ENCODE measurements around the gene IQCK.
A peak's percentile ranks its signal among the peaks of the same experiment; 100 is the strongest.
"Not testable (repeated sequence)": the region's sequence is repeated elsewhere in the genome, so short reads cannot be mapped to it uniquely, and the experiment has no call there.

Gene IQCK, protein sequence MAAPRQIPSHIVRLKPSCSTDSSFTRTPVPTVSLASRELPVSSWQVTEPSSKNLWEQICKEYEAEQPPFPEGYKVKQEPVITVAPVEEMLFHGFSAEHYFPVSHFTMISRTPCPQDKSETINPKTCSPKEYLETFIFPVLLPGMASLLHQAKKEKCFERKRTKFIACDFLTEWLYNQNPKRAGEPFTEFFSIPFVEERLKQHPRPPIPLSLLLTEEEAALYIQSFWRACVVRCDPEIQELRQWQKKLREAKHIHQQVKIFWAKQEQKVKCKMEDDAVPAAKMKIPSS

DNA sequence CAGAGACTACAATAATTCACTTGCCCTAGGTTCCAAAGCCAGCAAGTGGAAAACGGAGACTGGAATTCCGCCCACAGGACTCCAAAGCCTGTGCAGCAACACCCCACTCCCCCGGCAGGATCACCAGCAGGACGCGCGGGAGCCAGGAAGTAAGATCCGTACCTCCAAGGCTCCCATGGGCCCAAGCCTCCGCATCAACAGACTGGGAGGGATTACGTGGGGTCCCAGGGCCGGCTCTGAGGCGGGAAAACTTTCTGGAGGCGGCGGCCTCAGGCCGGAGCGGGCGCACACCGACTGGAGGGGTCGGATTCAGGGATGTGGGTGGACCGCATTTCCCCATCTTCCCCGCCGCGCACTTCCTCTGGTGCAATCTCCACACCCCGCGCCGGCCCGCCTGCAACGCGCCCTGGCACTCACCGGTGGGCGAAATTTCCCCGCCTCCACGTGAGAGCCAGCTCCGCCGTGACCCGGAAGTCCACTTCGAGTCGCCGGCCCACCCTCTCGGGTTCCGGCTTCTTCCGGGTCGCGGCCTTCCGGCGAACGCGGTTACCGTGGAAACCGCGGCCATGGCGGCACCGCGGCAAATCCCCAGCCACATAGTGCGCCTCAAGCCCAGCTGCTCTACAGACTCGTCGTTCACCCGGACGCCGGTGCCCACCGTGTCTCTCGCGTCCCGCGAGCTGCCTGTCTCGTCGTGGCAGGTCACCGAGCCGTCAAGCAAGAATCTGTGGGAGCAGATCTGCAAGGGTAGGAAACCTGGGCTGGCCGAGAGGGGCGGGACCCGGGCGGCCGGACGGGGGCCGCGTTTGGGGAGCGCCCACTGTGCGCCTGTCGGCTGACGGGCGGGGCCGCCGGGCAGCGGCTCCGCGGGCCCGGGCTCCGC is at the start of gene IQCK, which contains the start of gene KNOP1:
Gene IQCK (plus strand): TSS at position 531 of the 883 bp plus-strand sequence. CDS start 36 bp downstream, at position 567.
Gene KNOP1 (minus strand): TSS at position 487 of the 883 bp plus-strand sequence. CDS start 3,192 bp downstream, outside the sequence.
- peak; percentile 65 to 77 for DNase-seq (ENCODE audit: low read depth in 2 of 2)

DNA sequence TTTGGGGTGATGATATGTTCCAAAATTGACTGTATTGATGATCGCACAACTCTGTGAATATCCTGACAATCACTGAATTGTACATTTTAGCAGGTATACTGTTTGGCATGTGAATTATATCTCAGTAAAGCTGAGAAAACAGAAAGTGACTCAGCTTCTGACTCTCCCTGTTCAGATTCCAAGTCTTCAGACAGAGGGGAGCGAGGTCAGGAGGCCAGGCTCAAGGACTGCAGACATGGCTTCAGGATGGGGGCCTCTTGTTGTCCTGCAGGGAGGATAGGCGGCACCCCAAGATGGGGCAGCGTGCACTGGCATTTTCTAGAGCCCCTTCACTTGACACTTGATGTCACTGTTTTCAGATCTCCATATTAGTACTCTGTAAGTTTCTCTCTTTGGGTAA is 45.7 kb upstream of the IQCK start:
- DNase-seq (ENCODE audit: low read depth in 2 of 2), result no peak

DNA sequence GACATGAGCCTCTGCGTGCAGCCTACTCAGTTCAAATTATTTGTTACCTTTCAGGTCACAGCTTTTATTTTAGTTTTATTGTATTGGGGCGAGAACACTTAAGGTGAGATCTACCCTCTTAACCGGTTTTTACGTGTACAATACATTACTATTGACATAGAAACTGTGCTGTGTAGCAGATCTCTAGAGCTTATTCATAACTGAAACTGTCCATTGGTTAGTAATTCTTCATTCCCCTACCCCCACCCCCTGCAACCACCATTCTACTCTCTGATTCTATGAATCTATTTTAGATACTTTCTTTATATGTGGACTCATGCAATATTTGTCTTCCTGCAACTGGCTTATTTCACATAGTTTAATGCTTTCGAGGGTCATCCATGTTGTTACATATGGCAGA is 43.6 kb upstream of the IQCK start:
- DNase-seq (ENCODE audit: low read depth in 2 of 2), result no peak

DNA sequence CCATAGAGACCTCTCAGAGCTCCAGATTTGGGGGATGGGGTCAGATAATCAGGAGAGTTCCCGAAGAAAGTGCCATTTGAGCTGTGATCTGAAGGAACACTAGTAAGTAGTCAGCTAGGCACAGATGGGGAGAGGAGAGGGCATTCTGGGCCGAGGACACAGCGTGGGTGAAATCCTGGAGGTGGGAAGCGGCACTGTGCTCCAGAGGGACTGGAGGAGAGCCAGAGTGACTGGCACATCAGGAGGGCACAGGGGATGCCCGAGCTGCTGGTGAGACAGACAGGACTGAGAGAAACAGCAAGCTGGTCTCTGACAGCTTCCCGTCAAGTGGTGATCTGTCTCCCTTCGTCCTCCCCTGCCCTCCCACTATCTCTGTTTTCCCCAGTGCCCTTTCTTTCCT is 40.7 kb upstream of the IQCK start:
- DNase-seq (ENCODE audit: low read depth in 2 of 2), result no peak

DNA sequence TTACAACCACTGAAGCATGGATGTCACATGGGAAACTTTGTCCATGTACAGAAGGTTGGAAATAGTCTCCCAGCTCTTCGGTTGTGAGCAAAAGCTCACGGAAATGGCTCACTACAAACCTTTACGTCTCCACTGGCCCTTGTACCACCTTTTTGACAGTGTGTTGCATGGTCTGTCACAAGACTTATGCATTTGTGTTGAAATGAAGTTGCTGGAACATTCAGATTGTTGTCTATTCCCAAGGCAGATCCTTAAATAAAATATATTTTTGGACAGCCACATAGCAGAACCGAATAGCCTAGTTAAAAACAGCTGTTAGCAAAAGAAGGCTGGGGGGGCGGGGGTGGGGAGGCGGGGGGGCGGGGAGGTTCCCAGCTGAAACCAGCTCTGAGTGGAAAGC is 39.3 kb upstream of the IQCK start:
- DNase-seq (ENCODE audit: low read depth in 2 of 2), result no peak

DNA sequence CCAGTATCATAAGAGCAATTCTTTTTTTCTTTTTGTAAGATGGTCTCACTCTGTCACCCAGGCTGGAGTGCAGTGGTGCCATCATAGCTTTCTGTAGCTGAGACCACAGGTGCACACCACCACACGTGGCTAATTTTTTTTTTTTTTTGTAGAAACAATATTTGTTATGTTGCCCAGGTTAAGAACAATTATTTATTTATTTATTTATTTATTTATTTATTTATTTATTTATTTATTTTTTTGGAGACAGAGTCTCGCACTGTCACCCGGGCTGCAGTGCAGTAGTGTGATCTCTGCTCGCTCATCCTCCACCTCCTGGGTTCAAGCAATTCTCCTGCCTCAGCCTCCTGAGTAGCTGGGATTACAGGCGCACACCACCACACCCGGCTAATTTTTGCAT is 38.8 kb upstream of the IQCK start:
- not testable (repeated sequence) for DNase-seq (ENCODE audit: low read depth in 2 of 2)

DNA sequence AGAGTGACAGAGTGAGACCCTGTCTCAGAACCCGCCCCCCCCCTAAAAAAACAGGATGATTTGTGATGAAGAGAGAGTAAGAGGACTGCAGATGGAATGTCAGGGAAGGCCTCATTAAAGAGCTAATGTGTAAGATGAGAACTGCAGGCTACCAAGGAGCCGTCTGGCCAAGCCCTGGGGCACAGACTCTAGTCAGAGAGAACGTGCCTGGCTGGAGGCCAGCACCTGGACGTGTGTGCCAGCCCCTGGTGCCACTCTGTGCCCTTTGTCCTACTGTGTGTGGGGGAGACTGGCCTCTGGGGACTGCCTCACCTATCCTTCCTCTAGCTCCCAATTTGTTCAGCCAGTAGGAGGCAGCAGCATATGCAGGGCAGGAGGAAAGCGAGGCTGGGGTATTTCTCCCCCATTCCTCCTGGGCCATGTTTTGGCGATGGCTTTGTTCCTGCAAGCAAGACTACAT is 37.2 kb upstream of the IQCK start:
- no peak for DNase-seq (ENCODE audit: low read depth in 2 of 2)

DNA sequence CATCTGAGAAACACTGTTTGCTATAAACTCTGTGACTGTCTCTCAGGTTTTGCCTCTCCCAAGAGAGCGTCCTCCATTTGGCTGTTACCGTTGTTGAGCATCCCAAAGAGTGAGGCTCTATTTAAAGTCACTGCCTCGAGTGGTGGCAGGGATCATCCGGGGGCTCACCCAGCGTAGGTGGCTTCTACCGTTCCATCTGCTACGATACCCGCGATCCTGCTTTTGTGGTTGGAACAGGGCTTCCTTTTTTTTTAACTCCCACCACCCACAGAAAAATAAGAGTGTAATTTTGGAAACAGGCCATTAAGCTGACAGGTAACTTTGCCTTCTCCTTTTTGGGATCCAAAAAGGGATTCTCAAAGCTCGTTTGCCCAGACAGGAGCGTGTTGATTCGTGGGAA is 36.4 kb upstream of the IQCK start:
- DNase-seq (ENCODE audit: low read depth in 2 of 2), result no peak

DNA sequence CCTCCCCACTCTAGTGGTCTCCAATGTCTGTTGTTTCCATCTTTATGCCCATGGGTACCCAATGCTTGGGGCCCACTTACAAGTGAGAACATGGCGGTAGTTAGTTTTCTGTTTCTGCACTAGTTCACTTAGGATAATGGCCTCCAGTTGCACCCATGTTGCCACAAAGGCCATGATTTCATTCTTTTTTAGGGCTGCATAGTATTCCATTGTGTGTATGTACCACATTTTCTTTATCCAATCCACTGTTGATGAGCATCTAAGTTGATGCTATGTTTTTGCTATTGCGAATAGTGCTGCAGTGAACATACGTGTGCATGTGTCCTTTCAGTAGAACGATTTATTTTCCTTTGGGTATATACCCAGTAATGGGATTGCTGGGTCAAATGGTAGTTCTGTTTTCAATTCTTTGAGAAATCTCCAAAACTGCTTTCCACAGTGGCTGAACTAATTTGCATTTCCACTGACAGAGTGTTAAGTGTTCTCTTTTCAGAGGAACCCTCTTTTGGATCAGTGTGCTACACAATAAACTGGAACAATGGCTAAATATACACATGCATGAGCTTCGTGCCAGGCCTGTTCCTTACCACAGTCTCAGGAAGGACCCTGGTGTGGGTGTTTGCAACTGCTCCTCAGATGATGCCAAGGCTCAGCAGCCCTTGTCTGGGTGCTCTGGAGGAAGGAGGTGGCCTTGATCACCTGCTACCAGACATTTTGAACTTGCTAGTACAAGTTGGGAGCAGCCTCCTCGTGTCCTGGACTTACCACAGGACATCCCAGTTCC is 34.4 kb upstream of the IQCK start:
- DNase-seq (ENCODE audit: low read depth in 2 of 2), result no peak

DNA sequence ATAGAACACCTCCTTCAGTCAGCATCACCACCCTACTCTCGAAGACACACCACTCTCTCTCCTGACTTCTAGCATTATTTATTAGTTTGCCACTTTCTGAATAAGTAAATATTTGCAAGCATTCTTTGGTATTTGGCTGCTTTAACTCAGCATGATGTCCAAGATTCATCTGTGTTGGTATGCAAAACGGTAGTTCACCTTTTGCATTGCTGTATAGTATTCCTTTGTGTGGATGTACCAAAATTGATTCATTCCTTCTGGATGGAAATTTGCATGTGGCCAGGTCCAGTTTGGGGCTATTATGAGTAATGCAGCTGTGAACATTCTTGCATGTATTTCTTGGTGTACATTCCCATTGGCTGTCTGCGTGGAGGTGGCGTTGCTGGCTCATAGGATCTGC is 32.9 kb upstream of the IQCK start:
- no peak for DNase-seq (ENCODE audit: low read depth in 2 of 2)

DNA sequence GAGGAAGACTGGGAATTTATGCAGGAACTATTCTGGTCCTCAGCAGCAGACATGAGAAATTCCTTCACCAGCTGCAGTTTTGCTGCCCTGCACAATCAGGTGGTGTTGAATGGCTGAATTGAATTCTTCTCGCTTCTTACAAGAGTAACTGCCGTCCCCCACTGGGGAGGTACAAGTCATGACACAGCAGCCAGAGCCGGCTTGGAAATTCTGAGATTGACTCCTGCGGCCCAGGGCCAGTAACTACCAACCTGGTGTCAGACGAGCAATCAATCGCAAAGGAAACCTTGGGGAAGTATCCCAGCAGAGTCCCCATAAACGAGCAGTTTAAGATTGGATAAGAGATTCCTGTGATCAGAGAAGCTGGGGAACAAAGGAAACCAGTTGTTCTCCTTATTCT is 30.8 kb upstream of the IQCK start:
- DNase-seq (ENCODE audit: low read depth in 2 of 2), result no peak

DNA sequence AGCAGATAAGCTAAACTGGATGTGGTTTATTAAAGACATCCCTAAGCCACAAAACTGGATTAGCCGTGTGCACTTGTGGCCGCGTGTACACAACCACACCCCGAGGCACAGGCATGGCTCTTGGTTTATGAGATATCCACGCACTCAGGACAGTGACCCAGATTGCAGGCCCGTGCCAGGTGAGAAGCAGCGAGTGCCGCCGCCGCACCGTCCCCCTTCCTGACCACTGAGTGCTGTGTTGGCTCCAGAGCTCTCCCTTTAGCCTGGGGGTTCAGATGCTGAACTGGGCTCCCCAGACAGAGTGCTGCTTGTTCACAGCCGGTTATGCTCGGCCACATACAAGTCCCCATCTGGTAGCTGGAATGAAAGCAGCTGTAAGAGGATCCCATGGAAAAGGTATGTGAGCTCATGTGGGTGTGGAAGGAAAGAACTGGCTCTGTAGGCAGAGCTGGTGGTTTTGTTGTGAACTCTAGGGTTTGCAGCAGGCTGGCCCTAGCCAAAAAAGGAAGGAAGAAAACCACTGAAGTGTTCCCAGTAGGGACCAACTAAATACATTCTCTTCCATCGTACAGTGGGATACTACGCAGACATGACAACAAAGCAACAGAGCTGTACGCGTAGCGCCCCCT is 29.6 kb upstream of the IQCK start:
- DNase-seq (ENCODE audit: low read depth in 2 of 2), result no peak

DNA sequence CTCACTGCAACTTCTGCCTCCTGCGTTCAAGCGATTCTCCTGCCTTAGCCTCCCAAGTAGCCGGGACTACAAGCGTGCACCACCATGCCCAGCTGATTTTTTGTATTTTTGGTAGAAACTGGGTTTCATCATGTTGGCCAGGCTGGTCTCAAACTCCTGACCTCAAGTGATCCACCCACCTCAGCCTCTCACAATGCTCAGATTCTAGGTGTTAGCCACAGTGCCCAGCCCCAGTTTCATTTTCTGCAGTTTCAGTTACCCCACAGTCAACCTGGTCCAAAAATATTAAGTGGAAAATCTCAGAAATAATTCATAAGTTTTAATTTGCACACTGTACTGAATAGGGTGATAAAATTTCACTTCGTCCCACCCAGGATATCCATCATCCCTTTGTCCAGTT is 28.7 kb upstream of the IQCK start:
- DNase-seq (ENCODE audit: low read depth in 2 of 2), result no peak

DNA sequence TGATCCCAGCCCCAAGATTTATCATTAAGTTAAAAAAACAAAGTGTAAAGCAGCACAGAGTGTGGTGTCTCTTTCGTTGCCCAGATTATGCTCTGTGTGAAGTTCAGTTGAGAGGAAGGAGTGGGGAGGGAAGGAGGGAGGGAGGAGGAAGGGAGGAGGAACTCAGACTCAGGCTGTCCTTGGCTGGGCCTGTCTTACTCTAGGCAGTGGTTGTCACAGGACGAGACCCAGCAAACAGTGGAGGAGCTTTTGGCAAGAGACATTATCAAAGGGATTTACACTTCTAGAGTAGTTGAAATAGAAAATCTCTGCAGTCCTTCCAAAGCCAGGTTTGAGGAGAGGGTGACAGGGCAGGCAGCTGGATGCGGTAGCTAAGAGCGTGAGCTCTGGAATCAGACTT is 27.9 kb upstream of the IQCK start:
- DNase-seq (ENCODE audit: low read depth in 2 of 2), result no peak

DNA sequence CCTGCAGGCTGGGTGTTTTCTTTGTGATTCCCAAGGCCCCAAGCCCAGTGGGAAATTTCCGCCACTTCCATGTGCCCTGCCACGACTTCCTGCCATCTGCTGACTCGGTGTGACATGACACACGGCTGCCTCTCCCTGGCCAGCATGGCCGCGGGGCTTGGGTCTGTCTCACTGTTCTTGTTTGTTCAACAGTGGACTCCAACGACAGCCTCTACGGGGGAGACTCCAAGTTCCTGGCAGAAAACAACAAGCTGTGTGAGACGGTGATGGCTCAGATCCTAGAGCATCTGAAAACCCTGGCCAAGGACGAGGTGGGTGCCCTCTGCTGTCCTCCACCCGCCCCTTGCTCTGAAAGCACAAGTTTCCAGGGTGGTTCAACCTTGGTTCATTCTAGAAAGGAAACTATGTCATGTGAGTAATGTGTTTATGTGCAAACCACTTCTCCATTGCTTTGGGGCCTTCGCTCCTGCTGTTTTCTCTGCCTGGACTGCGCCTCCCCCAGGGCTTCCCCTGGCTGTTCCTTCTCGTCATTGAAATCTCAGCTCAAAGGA is 26.8 kb upstream of the IQCK start:
- DNase-seq (ENCODE audit: low read depth in 2 of 2), result no peak

DNA sequence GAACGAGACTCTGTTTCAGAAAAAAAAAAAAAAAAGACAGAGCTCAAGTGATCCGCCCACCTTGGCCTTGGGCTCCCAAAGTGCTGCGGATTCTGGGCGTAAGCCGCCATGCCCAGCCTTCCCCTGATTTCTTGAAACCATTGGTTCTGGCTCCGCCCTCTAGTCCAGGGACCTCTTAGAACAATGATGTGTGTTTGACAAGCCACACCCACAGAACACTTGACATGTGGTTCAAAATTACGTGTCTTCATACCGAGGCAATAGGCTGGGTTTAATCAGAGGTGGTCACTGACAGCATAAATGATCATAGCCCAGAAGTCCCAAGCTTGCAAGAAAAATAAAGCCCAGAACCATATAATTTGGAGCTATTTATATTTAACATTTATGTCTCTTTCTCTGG is 23.1 kb upstream of the IQCK start:
- no peak for DNase-seq (ENCODE audit: low read depth in 2 of 2)

DNA sequence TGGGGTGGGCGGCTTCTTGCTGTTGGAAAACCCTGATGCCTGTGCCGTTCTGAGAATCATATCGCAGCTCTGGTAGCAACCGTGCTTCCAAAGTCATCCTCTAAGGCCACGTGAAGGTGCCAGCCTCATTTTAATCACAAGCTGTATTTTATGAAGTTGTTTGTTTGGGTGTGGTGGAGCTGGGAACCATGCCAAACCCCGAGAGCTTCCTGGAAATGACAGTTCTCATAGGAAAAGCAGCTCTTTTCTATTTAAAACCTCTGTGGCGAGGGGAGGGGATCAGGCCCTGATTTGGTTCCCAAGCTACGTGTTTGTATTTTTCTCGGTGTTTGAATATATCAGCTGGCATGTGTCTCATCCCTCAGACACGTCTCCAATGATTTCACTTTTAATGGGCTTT is 21.7 kb upstream of the IQCK start:
- DNase-seq (ENCODE audit: low read depth in 2 of 2), result peak in 1 of 2 donors; percentile 22

DNA sequence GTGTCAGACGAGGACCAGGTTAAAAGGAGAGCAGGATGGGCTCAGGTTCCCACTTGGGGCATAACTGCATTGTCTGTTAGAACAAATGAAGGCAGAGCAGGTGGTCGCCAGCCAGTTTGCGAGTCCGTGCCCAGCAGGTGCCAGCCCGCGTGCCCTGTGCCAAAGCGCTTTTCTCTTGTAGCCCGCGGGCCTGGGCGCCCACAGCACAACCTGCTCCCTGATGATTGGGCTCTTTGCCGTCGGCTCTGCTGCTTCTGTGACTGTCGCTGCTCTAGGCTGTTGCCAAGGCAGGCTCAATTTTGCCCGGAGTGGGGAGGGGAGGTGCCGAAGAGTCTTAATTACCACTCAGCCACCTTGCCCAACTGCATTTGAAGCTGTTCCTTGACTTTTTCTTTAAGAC is 21.1 kb upstream of the IQCK start:
- no peak for DNase-seq (ENCODE audit: low read depth in 2 of 2)

DNA sequence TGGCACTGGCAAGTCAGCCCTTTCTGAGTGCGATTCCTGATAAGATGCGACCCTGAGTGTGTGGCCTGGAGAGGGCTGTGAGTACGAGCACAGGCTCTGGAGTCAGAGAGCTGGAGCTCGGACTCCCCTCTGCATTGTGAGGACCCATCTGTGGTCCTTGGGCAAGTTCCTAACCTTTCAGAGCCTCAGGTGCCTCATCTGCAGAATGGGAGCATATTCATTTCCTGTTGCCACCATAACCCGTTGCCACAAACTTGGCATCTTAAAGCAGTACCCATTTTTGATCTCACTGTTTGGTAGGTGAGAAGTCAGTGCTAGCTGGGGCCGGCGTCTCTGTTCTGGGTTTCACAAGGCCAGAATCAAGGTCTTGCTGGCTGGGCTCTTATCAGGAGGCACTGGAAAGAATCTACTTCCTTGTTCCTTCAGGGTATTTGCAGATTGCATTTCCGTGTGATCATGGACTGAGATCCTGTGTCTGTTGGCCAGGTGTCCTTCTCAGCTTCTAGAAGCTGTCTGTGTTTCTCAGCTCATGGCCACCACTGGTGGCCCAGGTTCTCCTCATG is 20.2 kb upstream of the IQCK start:
- DNase-seq (ENCODE audit: low read depth in 2 of 2), result no peak

DNA sequence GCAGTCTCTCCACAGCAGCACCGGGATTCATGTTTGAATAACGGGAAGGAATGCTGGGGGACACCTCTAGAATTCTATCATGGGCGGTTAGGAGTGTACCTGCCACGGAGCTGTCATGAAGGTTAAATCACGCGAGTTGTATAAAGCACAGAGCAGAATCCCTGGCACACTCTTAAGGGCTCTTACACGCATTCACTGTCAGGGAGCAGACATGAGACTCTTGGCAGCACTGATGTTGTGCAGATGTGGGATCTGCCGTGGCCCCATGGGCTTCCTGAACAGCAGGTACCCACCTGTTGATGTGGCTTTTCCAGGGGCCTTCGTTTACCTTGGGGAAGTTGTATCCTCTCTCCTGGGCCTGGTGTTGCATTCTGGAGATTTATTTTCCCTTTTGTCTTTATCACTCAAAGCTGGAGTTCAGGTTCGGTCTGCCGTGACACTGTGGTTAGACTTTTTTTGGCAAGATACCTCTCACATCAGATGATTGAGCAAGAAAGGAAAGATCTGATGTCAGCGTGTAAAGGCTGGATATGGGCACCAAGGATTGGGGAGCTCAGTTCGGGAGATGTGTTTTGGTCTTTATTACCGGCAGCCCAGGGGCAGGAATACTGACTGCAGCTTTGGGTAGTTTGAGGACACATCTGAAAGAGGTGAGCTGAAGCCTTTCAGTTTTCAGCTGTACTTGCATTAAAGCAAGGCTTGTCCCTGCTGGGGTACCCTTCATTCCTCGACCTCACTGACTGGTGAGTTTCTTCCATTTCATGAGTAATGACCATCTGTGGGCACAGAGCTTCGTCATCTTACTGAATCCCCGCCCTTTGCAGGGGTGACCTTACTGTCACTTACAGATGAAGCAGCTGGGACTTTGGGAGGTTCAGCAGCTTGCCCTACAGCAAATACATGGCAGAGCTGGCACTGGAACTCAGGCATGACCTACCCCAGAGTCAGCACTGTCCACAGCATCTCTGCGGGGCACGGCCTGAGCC is 19.3 kb upstream of the IQCK start:
- DNase-seq (ENCODE audit: low read depth in 2 of 2), result no peak

Data from stimulated activated CD4-positive, alpha-beta T cell treated with anti-CD3 and anti-CD28 coated beads, Interleukin-1b, Interleukin-23, amount 100 ng/mL, for 1 hour (primary cell).